Activated CD4-positive, alpha-beta T cell treated with anti-CD3 and anti-CD28 coated beads, Interleukin-2, amount 10 ng/mL, durations not matched to agents 7 days and 5 days (primary cell): ENCODE measurements around the gene FHL1. TPM values are rescaled to one million over a fixed set of nuclear protein-coding genes. Genes with fewer than 3 reads are reported as not detected.
A peak's percentile ranks its signal among the peaks of the same experiment; 100 is the strongest.
"Not testable (repeated sequence)": the region's sequence is repeated elsewhere in the genome, so short reads cannot be mapped to it uniquely, and the experiment has no call there.

Source experiments
- CTCF ChIA-PET: fragments of 350-600 bp; sonication (Branson Sonifier 250); formaldehyde crosslinking; loops from one replicate; lab custom pipeline; 2021; ENCODE audit warnings: antibody characterized with exemption; lab: Charles Lee
- POLR2A ChIA-PET: fragments of 350-600 bp; sonication (Branson Sonifier 250); formaldehyde crosslinking; loops from one replicate; lab custom pipeline; 2021; ENCODE audit warnings: antibody characterized with exemption; lab: Charles Lee
- DNase-seq: peaks from one replicate; pipeline ENCODE4 v3.0.0-alpha.2; 2020
- H3K27ac Mint-ChIP-seq: one replicate; pipeline ENCODE4 v1.8.0; 2021; ENCODE audit warnings: mild to moderate bottlenecking, moderate library complexity, mixed read lengths
- H3K27me3 Mint-ChIP-seq: one replicate; pipeline ENCODE4 v1.8.0; 2021; ENCODE audit warnings: mixed read lengths
- H3K36me3 Mint-ChIP-seq: one replicate; pipeline ENCODE4 v1.8.0; 2021; ENCODE audit warnings: low read depth, mixed read lengths
- H3K4me1 Mint-ChIP-seq: one replicate; pipeline ENCODE4 v1.8.0; 2021; ENCODE audit warnings: mixed read lengths
- H3K4me3 Mint-ChIP-seq: one replicate; pipeline ENCODE4 v1.8.0; 2021; ENCODE audit warnings: mild to moderate bottlenecking, moderate library complexity, mixed read lengths
- H3K9me3 Mint-ChIP-seq: one replicate; pipeline ENCODE4 v1.8.0; 2021; ENCODE audit warnings: mixed read lengths
- total RNA-seq, 2 experiments: library from RNA; stranded (reverse); gene quantifications; one replicate each; pipeline ENCODE4 v1.2.3, GENCODE V29; 2021

The FHL1 gene
- 10 to 100 TPM; 12.8 to 16.7 TPM for total RNA-seq

DNA sequence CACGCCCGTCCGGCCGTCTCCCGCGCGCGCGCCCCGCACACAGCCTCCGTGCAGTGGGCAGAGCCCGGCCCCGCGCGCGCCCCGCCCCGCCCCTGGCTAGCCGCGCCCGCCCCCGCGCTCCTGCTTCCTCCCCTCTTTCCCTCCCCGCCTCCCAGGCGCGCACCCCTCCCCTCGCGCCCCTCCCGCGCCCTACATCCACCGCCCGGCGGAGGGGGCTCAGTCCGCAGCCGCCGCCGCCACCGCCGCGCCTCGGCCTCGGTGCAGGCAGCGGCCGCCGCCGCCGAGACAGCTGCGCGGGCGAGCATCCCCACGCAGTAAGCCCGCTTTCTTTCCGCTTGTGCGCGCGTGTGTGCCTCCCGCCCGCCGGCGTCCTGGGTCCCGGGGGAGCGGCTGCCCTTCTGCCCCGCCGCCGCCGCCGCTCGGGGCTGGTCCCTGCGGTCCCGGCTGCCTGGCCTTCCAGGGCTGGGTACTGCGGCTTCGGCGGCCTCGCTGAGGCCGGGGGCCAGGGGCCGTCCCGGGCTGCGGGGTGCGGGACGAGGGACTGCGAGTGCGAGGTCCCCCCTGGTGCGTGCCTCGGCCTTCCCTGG is at the start of gene FHL1:
FHL1 (plus strand) TSS at position 219 of the 587 bp plus-strand sequence.
- Mint-ChIP-seq H3K4me3 (peak within 1 kb of the TSS; percentile 81), H3K9me3 (peaks cover 3% of the 10 kb centered on the region), H3K27ac (peak within 1 kb of the TSS; percentile 81), H3K36me3 (peaks cover 2% of the 10 kb centered on the region), H3K4me1 (peaks cover 33% of the 10 kb centered on the region), H3K27me3 (peaks cover 8% of the 10 kb centered on the region)
- DNase-seq = peak; percentile 45
- CTCF ChIA-PET = no interaction called here
- POLR2A ChIA-PET = no interaction called here

DNA sequence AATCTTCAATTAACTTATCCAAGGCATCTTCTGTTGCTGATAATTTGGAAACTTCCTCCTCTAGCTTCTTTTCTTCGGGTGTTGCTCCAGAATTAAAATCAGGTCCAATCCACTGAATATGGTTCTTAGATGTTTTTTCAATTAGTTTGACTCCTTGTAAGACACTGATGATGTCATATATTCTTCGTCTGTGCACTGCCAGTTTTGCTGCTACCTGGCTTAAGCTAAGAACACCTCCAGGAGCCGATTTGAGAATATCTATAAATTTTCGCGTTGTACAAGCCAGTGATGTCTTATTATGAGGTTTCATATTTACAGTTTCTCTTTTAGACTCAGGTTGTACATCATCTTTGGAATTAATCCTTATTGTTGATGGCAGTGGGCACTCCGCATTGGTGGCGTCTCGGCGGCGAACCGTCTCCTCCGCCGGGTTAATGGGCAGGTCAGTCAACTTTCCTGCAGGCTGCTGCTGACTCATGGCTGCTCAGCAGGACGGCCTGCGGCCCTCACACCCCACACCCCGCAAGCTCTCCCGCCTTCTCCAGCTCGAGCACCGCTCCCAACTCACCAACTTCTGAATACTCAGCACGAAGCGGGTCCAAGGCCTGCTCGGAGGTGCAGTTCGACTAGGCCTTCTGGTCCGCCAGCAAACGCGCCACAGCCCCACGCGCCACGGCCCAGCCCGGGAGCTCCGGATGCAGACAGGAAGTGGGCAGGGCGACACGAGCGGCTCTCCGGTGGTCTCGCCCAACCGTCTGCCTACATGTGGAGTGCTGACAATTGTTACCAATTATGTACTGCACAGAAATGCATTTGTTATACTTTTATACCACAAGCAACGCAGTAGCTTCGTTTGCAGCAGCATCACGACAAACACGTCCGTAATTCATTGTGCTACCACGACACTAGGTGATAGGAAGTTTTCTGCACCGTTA is 49.2 kb upstream of the FHL1 start:
- H3K9me3 Mint-ChIP-seq = no peaks in the 10 kb centered on the region
- no peak overlapping the region for H3K27ac Mint-ChIP-seq
- POLR2A ChIA-PET = no interaction called here
- H3K36me3 Mint-ChIP-seq = no peaks in the 10 kb centered on the region
- H3K4me3 Mint-ChIP-seq = no peak overlapping the region
- no peak for DNase-seq
- no peaks in the 10 kb centered on the region for H3K27me3 Mint-ChIP-seq
- H3K4me1 Mint-ChIP-seq = no peaks in the 10 kb centered on the region
- CTCF ChIA-PET = no interaction called here

DNA sequence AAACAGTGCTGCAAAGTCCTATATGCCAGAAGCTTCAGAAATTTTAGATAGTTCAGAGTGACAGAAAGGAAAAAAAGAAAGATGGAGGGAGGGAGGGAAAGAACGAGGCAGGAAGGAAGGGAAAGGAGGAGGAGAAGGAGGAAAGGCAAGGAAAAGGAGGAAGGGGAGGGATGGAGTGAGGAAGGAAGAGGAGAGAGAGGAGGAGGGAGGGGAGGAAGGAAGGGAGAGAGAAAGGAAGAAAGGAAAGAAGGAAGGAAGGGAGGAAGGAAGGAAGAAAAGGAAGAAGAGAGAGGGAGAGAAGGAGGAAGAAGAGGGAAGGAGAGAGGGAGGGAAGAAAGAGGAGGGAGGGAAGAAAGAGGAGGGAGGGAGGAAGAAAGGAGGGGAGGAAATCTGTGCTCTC is 42.4 kb upstream of the FHL1 start:
- ChIA-PET POLR2A (no interaction called here), CTCF (no interaction called here)
- no peak for DNase-seq
- H3K9me3 Mint-ChIP-seq = peaks cover 4% of the 10 kb centered on the region
- H3K4me1 Mint-ChIP-seq = no peaks in the 10 kb centered on the region
- no peaks in the 10 kb centered on the region for H3K27me3 Mint-ChIP-seq
- H3K27ac Mint-ChIP-seq = no peak overlapping the region
- no peaks in the 10 kb centered on the region for H3K36me3 Mint-ChIP-seq
- no peak overlapping the region for H3K4me3 Mint-ChIP-seq

DNA sequence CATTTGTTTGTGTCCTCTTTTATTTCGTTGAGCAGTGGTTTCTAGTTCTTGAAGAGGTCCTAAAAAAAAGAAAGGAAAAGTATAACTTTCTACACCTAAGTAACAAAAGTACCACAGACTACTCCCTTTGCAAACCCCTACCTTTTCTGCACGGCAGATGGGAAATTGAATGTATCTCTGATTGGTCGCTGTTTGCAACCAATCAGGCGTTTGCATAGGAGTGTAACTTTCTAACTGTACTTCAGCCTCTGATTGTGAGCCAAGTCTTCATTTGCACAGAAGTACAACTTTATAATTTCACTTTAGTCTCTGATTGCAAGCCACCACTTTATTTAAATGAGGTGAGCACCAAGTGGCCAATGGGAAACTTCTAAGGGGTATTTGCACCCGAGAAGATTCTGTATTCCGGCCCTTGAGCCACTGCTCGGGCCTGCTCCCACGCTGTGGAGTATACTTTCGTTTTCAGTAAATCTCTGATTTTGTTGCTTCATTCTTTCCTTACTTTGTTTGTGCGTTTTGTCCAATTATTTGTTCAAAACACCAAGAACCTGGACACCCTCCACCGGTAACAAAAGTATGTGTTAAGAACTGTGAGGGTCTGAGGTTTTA is 40.3 kb upstream of the FHL1 start:
- H3K36me3 Mint-ChIP-seq = no peaks in the 10 kb centered on the region
- H3K4me3 Mint-ChIP-seq = no peak overlapping the region
- POLR2A ChIA-PET = no interaction called here
- CTCF ChIA-PET = no interaction called here
- no peak for DNase-seq
- no peak overlapping the region for H3K27ac Mint-ChIP-seq
- H3K9me3 Mint-ChIP-seq = peaks cover 4% of the 10 kb centered on the region
- no peaks in the 10 kb centered on the region for H3K4me1 Mint-ChIP-seq
- no peaks in the 10 kb centered on the region for H3K27me3 Mint-ChIP-seq

DNA sequence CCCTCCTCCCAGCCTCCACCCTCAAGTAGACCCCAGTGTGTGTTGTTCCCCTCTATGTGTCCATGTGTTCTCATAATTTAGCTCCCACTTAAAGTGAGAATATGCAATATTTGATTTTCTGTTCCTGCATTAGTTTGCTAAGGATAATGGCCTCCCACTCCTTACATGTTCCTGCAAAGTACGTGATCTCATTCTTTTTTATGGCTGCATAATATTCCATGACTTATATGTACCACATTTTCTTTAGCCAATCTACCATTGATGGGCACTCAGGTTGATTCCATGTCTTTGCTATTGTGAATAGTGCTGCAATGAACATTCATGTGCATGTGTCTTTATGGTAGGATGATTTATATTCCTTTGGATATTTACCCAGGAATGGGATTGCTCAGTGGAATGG is 38.4 kb upstream of the FHL1 start:
- H3K36me3 Mint-ChIP-seq, POLR2A ChIA-PET, CTCF ChIA-PET, H3K27ac Mint-ChIP-seq, H3K4me1 Mint-ChIP-seq, H3K27me3 Mint-ChIP-seq, H3K4me3 Mint-ChIP-seq, H3K9me3 Mint-ChIP-seq, DNase-seq: not testable (repeated sequence)

DNA sequence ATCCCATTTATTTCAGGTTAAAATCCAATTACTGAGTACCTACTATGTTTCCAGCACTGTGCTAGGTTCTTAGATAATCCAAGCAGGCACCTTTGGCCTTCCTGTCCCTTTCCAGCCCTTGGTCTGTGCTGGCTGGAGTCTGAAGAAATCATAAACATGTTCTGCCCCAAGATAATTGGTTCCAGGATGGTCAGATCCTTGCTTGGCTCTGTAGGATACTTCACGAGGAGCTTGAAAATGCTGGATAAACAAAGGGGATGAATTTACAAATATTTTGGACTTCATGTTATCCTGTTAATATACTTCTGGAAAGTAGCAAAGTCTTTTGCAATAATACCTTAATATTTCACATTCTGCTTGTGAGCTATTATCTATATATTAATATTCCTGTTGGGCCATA is 35.0 kb upstream of the FHL1 start:
- ChIA-PET POLR2A (no interaction called here), CTCF (interaction anchor here (0.8 kb wide), 1 partner anchor 19 kb away, joined by 3 read pairs; no protein-coding TSS in a partner anchor)
- Mint-ChIP-seq H3K4me3 (no peak overlapping the region), H3K27ac (no peak overlapping the region), H3K27me3 (no peaks in the 10 kb centered on the region), H3K9me3 (peaks cover 4% of the 10 kb centered on the region), H3K36me3 (no peaks in the 10 kb centered on the region), H3K4me1 (peaks cover 2% of the 10 kb centered on the region)
- DNase-seq = no peak

DNA sequence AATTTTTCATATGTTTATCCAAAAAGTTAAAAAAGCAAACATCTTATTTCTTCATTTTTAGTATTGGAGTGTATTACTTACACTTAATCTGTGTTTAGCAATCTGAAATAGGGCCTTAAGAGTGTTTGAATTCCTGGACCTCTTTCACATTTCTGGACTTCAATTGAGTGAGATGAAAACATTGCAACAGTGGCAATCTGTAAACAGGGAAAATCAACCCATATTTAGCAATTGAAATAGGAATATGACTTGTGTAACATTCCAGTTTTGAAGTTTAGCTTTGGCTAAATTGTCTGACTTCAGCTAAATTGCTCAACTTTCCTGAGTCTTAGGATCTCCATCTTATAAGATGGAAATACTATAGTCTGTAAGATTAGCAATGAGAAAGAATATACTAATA is 34.6 kb upstream of the FHL1 start:
- Mint-ChIP-seq H3K27me3 (no peaks in the 10 kb centered on the region), H3K36me3 (no peaks in the 10 kb centered on the region), H3K27ac (no peak overlapping the region), H3K4me3 (no peak overlapping the region), H3K9me3 (peaks cover 4% of the 10 kb centered on the region), H3K4me1 (peaks cover 2% of the 10 kb centered on the region)
- no peak for DNase-seq
- CTCF ChIA-PET = interaction anchor here (0.8 kb wide), 1 partner anchor 19 kb away, joined by 3 read pairs; no protein-coding TSS in a partner anchor
- POLR2A ChIA-PET = no interaction called here

DNA sequence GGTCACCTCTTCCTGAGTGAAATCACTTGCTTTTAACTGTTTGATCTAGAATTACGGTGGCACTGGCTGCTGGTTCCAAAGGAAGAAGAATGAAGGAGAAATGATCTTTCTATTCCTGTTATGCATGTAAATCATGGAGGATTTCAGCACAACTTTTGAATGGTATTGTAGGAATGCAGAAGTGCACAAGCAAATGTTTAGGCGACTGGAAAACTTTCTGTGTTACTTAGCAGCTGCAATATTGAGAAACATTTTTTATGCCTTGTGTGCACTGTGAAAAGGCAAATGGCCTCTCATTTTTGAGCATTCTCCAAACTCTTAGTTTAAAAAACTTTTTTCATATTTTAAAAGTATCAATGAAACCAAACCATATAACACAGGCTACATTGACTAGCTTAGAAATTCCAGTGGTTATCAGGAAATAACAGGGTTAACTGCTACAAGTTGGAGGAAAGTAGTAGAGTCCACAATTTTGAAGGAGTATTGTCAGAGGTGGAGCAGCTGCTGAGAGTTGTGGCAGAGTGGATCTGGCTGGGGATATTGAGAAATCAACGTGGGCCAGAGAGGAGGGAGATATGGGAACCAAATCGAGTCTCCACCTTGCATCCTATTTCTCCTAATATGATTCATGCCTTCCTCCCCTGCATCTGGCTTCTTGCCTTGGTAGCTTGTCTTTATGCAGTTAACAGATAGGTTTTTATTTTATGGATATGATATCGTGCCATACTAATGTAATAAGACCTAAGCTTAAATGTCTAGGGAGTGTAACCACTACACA is 32.0 kb upstream of the FHL1 start:
- Mint-ChIP-seq H3K36me3 (no peaks in the 10 kb centered on the region), H3K9me3 (no peaks in the 10 kb centered on the region), H3K4me1 (peaks cover 2% of the 10 kb centered on the region), H3K27me3 (no peaks in the 10 kb centered on the region), H3K4me3 (no peak overlapping the region), H3K27ac (no peak overlapping the region)
- CTCF ChIA-PET = interaction anchor here (0.6 kb wide), 1 partner anchor 16 kb away, joined by 3 read pairs; no protein-coding TSS in a partner anchor
- POLR2A ChIA-PET = no interaction called here
- DNase-seq = no peak

DNA sequence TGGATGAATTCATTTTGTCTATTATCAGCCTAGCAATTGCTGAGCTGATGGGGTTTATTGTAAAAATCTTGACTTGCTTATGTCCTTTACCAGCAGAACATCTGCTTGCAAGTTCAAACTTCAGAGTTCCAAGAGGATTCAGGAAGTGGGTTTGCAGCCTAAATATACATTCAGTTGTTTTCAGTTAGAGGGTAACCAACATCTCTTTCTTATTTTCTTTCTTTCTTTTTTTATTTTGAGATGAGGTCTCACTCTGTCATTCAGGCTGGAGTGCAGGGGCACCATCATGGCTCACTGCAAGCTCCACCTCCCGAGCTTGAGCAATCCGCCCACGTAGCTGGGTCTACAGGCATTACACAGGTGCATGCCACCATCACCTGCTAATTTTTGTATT is 31.4 kb upstream of the FHL1 start:
- no peak overlapping the region for H3K4me3 Mint-ChIP-seq
- POLR2A ChIA-PET = no interaction called here
- H3K27ac Mint-ChIP-seq = no peak overlapping the region
- peaks cover 2% of the 10 kb centered on the region for H3K4me1 Mint-ChIP-seq
- DNase-seq = no peak
- H3K9me3 Mint-ChIP-seq = no peaks in the 10 kb centered on the region
- no peaks in the 10 kb centered on the region for H3K36me3 Mint-ChIP-seq
- CTCF ChIA-PET = no interaction called here
- H3K27me3 Mint-ChIP-seq = no peaks in the 10 kb centered on the region

DNA sequence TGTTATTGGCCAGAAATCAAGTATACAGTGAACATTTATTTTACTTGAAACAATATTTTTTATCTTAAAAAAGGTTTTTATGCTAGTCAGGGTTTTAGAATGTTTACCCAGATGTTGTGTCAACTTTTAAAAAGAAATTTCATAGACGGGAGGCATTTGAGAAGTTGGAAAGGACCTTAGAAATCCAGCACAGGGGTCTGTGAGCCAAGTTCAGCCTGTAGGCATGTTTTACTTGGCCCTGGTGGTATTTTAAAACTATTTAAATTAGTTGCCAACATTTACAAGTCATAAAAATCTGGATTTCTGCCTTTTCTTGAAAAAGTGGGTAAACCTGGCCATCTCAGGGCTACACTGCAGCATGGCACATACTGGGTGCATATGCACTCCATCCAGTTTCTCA is 25.5 kb upstream of the FHL1 start:
- ChIA-PET CTCF (interaction anchor here (1.2 kb wide), 1 partner anchor 55 kb away, joined by 3 read pairs; no protein-coding TSS in a partner anchor), POLR2A (no interaction called here)
- Mint-ChIP-seq H3K27ac (no peak overlapping the region), H3K9me3 (no peaks in the 10 kb centered on the region), H3K27me3 (no peaks in the 10 kb centered on the region), H3K4me3 (no peak overlapping the region), H3K4me1 (no peaks in the 10 kb centered on the region), H3K36me3 (no peaks in the 10 kb centered on the region)
- no peak for DNase-seq

DNA sequence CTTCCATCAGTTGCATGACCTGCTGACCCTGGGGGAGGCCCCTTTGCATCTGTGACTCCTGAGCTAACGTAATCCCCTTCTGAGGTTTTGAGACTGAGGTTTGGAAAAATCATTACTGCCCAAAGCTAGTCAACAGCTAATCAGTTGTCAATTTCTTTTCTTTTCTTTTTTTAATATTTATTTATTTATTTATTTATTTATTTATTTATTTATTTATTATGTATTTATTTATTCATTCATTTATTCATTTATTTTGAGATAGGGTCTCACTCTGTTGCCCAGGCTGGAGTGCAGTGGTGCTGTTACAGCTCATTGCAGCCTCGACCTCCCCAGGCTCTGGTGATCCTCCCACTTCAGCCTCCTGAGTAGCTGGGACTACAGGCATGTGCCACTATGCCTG is 25.1 kb upstream of the FHL1 start:
- H3K9me3 Mint-ChIP-seq = no peaks in the 10 kb centered on the region
- no peak for DNase-seq
- H3K36me3 Mint-ChIP-seq = no peaks in the 10 kb centered on the region
- POLR2A ChIA-PET = no interaction called here
- H3K27ac Mint-ChIP-seq = no peak overlapping the region
- CTCF ChIA-PET = interaction anchor here (1.2 kb wide), 1 partner anchor 55 kb away, joined by 3 read pairs; no protein-coding TSS in a partner anchor
- no peak overlapping the region for H3K4me3 Mint-ChIP-seq
- H3K27me3 Mint-ChIP-seq = no peaks in the 10 kb centered on the region
- no peaks in the 10 kb centered on the region for H3K4me1 Mint-ChIP-seq

DNA sequence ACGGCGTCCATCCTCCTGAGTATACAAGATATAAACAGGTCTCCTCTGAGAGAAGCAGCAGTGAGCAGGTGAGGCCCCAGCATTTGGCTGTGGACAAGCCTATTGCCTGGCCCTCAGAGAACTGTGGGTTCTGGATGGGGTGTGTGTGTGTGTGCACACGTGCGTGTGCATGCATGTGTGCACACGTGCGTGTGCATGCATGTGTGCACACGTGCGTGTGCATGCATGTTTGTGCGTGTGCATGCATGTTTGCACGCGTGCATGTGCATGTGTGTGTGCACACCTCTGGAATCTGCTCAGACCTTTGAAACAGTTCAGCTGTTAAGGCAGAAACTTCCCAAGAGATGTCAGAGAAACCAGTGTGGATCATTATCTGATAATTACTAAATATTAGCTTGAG is 22.2 kb upstream of the FHL1 start:
- Mint-ChIP-seq H3K4me3 (no peak overlapping the region), H3K36me3 (no peaks in the 10 kb centered on the region), H3K27me3 (no peaks in the 10 kb centered on the region), H3K27ac (no peak overlapping the region), H3K4me1 (no peaks in the 10 kb centered on the region), H3K9me3 (peaks cover 2% of the 10 kb centered on the region)
- ChIA-PET POLR2A (no interaction called here), CTCF (no interaction called here)
- no peak for DNase-seq
